HEK293 (cell line): Measurements from ENCODE around the gene CABCOCO1.

ENCODE experiments used
- CTCF ChIA-PET: fragments of 350-600 bp; formaldehyde crosslinking; extraction: SDS; loops from one replicate; lab custom pipeline; 2021; ENCODE audit warnings: antibody characterized with exemption; lab: Yijun Ruan, JAX
- POLR2A ChIA-PET: fragments of 300-600 bp; formaldehyde crosslinking; extraction: SDS; loops from one replicate; lab custom pipeline; 2020; ENCODE audit warnings: antibody characterized with exemption, inconsistent platforms; lab: Yijun Ruan, JAX
- H3K27ac ChIP-seq: fragments of 200-500 bp; sonication (Bioruptor generic); 2 replicates; pipeline ENCODE4 v1.5.1; 2014; ENCODE audit warnings: low read depth, low read length, control low read depth, inconsistent platforms; ENCODE audit errors: extremely low read depth
- H3K36me3 ChIP-seq, 2 experiments: fragments of 200-500 bp in 1 of 2; sonication (Bioruptor generic) in 1 of 2; 1 replicate in 1 of 2; 2 replicates in 1 of 2; pipeline ENCODE4 v1.5.1; 2014 to 2017; ENCODE audit warnings: inconsistent platforms in 2 of 2, low read length in 2 of 2; ENCODE audit not compliant: control insufficient read depth in 2 of 2, insufficient read depth in 1 of 2
- H3K4me1 ChIP-seq: fragments of 200-500 bp; sonication (Bioruptor generic); 2 replicates; pipeline ENCODE4 v1.5.1; 2014; ENCODE audit warnings: mild to moderate bottlenecking, low read length, inconsistent platforms; ENCODE audit not compliant: control insufficient read depth, insufficient read depth
- H3K4me3 ChIP-seq: 2 replicates; pipeline ENCODE4 v1.5.1; 2011; ENCODE audit warnings: low read depth, mild to moderate bottlenecking, control low read depth, low read length, moderate library complexity
- H3K9me3 ChIP-seq: fragments of 200-500 bp; sonication (Bioruptor generic); 2 replicates; pipeline ENCODE4 v1.5.1; 2014; ENCODE audit warnings: low read depth, low read length, inconsistent platforms; ENCODE audit not compliant: control insufficient read depth, insufficient read depth
- BCL6B ChIP-seq: fragments of 450-650 bp; formaldehyde crosslinking; IDR thresholded peaks from 2 replicates; pipeline ENCODE4 v1.5.1; 2017; ENCODE audit warnings: missing biosample characterization, missing genetic modification characterization
- EGR2 ChIP-seq: fragments of 450-650 bp; formaldehyde crosslinking; IDR thresholded peaks from 2 replicates; pipeline ENCODE4 v1.5.1; 2016; ENCODE audit warnings: low read depth, missing biosample characterization, missing genetic modification characterization
- KLF17 ChIP-seq: fragments of 450-650 bp; formaldehyde crosslinking; IDR thresholded peaks from 2 replicates; pipeline ENCODE4 v1.5.1; 2016; ENCODE audit warnings: missing biosample characterization, missing genetic modification characterization
- SP2 ChIP-seq: fragments of 450-650 bp; formaldehyde crosslinking; IDR thresholded peaks from 2 replicates; pipeline ENCODE4 v1.5.1; 2016; ENCODE audit warnings: missing biosample characterization, missing genetic modification characterization
- YY1 ChIP-seq: fragments of 450-650 bp; formaldehyde crosslinking; IDR thresholded peaks from 2 replicates; pipeline ENCODE4 v1.5.1; 2018; ENCODE audit warnings: missing biosample characterization, missing genetic modification characterization
- ZNF114 ChIP-seq: fragments of 450-650 bp; formaldehyde crosslinking; IDR thresholded peaks from 2 replicates; pipeline ENCODE4 v1.5.0; 2017; ENCODE audit warnings: missing biosample characterization, missing genetic modification characterization
- ZNF169 ChIP-seq: fragments of 450-650 bp; formaldehyde crosslinking; IDR thresholded peaks from 2 replicates; pipeline ENCODE4 v1.5.1; 2016; ENCODE audit warnings: missing biosample characterization, missing genetic modification characterization
- ZNF175 ChIP-seq: fragments of 450-650 bp; formaldehyde crosslinking; IDR thresholded peaks from 2 replicates; pipeline ENCODE4 v1.5.1; 2016; ENCODE audit warnings: missing biosample characterization, missing genetic modification characterization
- ZNF23 ChIP-seq: fragments of 450-650 bp; formaldehyde crosslinking; IDR thresholded peaks from 2 replicates; pipeline ENCODE4 v1.5.1; 2016; ENCODE audit warnings: missing biosample characterization, missing genetic modification characterization, borderline replicate concordance
- ZNF324 ChIP-seq: fragments of 450-650 bp; formaldehyde crosslinking; IDR thresholded peaks from 2 replicates; pipeline ENCODE4 v1.5.1; 2016; ENCODE audit warnings: missing biosample characterization, missing genetic modification characterization
- ZNF398 ChIP-seq: fragments of 450-650 bp; formaldehyde crosslinking; IDR thresholded peaks from 2 replicates; pipeline ENCODE4 v1.5.1; 2017; ENCODE audit warnings: missing biosample characterization, missing genetic modification characterization
- ZNF488 ChIP-seq: fragments of 450-650 bp; formaldehyde crosslinking; IDR thresholded peaks from 2 replicates; pipeline ENCODE4 v1.5.1; 2016; ENCODE audit warnings: missing biosample characterization, missing genetic modification characterization
- ZNF501 ChIP-seq: fragments of 450-650 bp; formaldehyde crosslinking; IDR thresholded peaks from 2 replicates; pipeline ENCODE4 v1.5.1; 2016; ENCODE audit warnings: missing biosample characterization, missing genetic modification characterization
- ZNF513 ChIP-seq: fragments of 450-650 bp; IDR thresholded peaks from 2 replicates; pipeline ENCODE4 v1.5.1; 2018; ENCODE audit warnings: missing biosample characterization, missing genetic modification characterization
- ZNF600 ChIP-seq: fragments of 450-650 bp; formaldehyde crosslinking; IDR thresholded peaks from 2 replicates; pipeline ENCODE4 v1.5.1; 2016; ENCODE audit warnings: missing biosample characterization, missing genetic modification characterization
- ZNF629 ChIP-seq: fragments of 450-650 bp; formaldehyde crosslinking; IDR thresholded peaks from 2 replicates; pipeline ENCODE4 v1.5.1; 2017; ENCODE audit warnings: missing biosample characterization, missing genetic modification characterization
- ZNF692 ChIP-seq: fragments of 450-650 bp; formaldehyde crosslinking; IDR thresholded peaks from 2 replicates; pipeline ENCODE4 v1.5.1; 2016; ENCODE audit warnings: missing biosample characterization, missing genetic modification characterization
- ZNF704 ChIP-seq: fragments of 450-650 bp; formaldehyde crosslinking; IDR thresholded peaks from 2 replicates; pipeline ENCODE4 v1.5.1; 2016; ENCODE audit warnings: missing biosample characterization, missing genetic modification characterization
- ZNF76 ChIP-seq: fragments of 450-650 bp; formaldehyde crosslinking; IDR thresholded peaks from 2 replicates; pipeline ENCODE4; 2016; ENCODE audit warnings: low read depth, missing biosample characterization, missing genetic modification characterization, borderline replicate concordance
- ZSCAN18 ChIP-seq: fragments of 450-650 bp; formaldehyde crosslinking; IDR thresholded peaks from 2 replicates; pipeline ENCODE4 v1.5.1; 2016; ENCODE audit warnings: missing biosample characterization, missing genetic modification characterization

CABCOCO1 gene

GRCh38 chr10:61623161-61623560 is 39.6 kb upstream of the CABCOCO1 start:
- H3K4me1 ChIP-seq = peaks cover 7% of the 10 kb centered on the region; the same call in 1 of the 2 replicates
- no peaks in the 10 kb centered on the region for H3K36me3 ChIP-seq
- ChIA-PET POLR2A (no interaction called here), CTCF (interaction anchor here (0.6 to 0.7 kb wide), 2 partner anchors 342 to 1019 kb away, joined by 3 to 7 read pairs; no protein-coding TSS in a partner anchor)
- TF ChIP-seq ZNF704 (tag by site-specific recombination) = no peak
- TF ChIP-seq BCL6B (tag by site-specific recombination) = no peak
- no peak for TF ChIP-seq ZNF629 (tag by site-specific recombination)
- TF ChIP-seq EGR2 (tag by site-specific recombination) = no peak
- no peak for TF ChIP-seq ZNF76 (tag by site-specific recombination)
- TF ChIP-seq ZNF169 = no peak
- TF ChIP-seq KLF17 (tag by site-specific recombination) = no peak
- TF ChIP-seq ZNF692 (tag by site-specific recombination) = no peak
- no peak for TF ChIP-seq ZNF513
- TF ChIP-seq ZNF488 (tag by site-specific recombination) = no peak
- TF ChIP-seq ZNF114 = no peak
- no peak for TF ChIP-seq ZNF324
- no peak for TF ChIP-seq ZNF600
- TF ChIP-seq SP2 = no peak
- TF ChIP-seq YY1 = no peak
- TF ChIP-seq ZNF398 (tag by site-specific recombination) = no peak
- no peak for TF ChIP-seq ZNF501 (tag by site-specific recombination)
- H3K9me3 ChIP-seq = no peaks in the 10 kb centered on the region
- no peak overlapping the region for H3K27ac ChIP-seq
- no peak overlapping the region for H3K4me3 ChIP-seq

- no peak overlapping the region for H3K4me3 ChIP-seq
- no peaks in the 10 kb centered on the region for H3K9me3 ChIP-seq
- TF ChIP-seq ZNF23 (no peak), ZNF175 (tag by site-specific recombination) (no peak), ZSCAN18 (tag by site-specific recombination) (no peak), ZNF488 (tag by site-specific recombination) (no peak)
- no peak overlapping the region for H3K27ac ChIP-seq
- POLR2A ChIA-PET = no interaction called here
- H3K4me1 ChIP-seq = no peaks in the 10 kb centered on the region
- no peaks in the 10 kb centered on the region for H3K36me3 ChIP-seq
- CTCF ChIA-PET = no interaction called here
Measured at GRCh38 chr10:61626209-61626608, 36.5 kb upstream of the CABCOCO1 start.
